ENCODE results near the gene ADCY4. TPM values are rescaled to one million over a fixed set of nuclear protein-coding genes. Genes with fewer than 3 reads are reported as not detected.

Gene ADCY4
- total RNA-seq, 1 experiment from 2014 or later, result not detected

Other genes with a start within 250 kb of the ADCY4 start
- 64.7 and 86.2 TPM in 2 replicates for gene PCK2, start 240.8 kb downstream of the ADCY4 start, total RNA-seq (2014; rRNA removed; shearing (Covaris generic))
- 93.8 and 125 TPM in 2 replicates for gene DCAF11, start 220.3 kb downstream of the ADCY4 start, total RNA-seq (2014; rRNA removed; shearing (Covaris generic))
- 1.3 and 2.8 TPM in 2 replicates for gene NRL, start 220.1 kb downstream of the ADCY4 start, total RNA-seq (2014; rRNA removed; shearing (Covaris generic))
- gene FITM1, start 204.4 kb downstream of the ADCY4 start, total RNA-seq (2014; rRNA removed; shearing (Covaris generic)), result 0.88 TPM in 1 of 2 replicates, not detected in the other
- gene PSME1, start 198.9 kb downstream of the ADCY4 start, total RNA-seq (2014; rRNA removed; shearing (Covaris generic)), result 57.9 and 58.0 TPM in 2 replicates
- 33.6 and 45.0 TPM in 2 replicates for gene EMC9, start 193.5 kb downstream of the ADCY4 start, total RNA-seq (2014; rRNA removed; shearing (Covaris generic))
- 162 and 168 TPM in 2 replicates for gene PSME2, start 188.5 kb downstream of the ADCY4 start, total RNA-seq (2014; rRNA removed; shearing (Covaris generic))
- 51.9 and 89.7 TPM in 2 replicates for gene RNF31, start 187.6 kb downstream of the ADCY4 start, total RNA-seq (2014; rRNA removed; shearing (Covaris generic))
- 8.3 and 14.1 TPM in 2 replicates for gene IRF9, start 173.8 kb downstream of the ADCY4 start, total RNA-seq (2014; rRNA removed; shearing (Covaris generic))
- gene REC8, start 163.0 kb downstream of the ADCY4 start, total RNA-seq (2014; rRNA removed; shearing (Covaris generic)), result 0.31 TPM in 1 of 2 replicates, not detected in the other
- 79.5 and 80.4 TPM in 2 replicates for gene IPO4, start 146.3 kb downstream of the ADCY4 start, total RNA-seq (2014; rRNA removed; shearing (Covaris generic))
- gene TM9SF1, start 139.6 kb downstream of the ADCY4 start, total RNA-seq (2014; rRNA removed; shearing (Covaris generic)), result 26.6 and 50.0 TPM in 2 replicates
- gene TSSK4, start 129.4 kb downstream of the ADCY4 start, total RNA-seq (2014; rRNA removed; shearing (Covaris generic)), result not detected in 2 replicates
- gene CHMP4A, start 121.6 kb downstream of the ADCY4 start, total RNA-seq (2014; rRNA removed; shearing (Covaris generic)), result 30.8 and 40.4 TPM in 2 replicates
- 16.6 and 16.9 TPM in 2 replicates for gene MDP1, start 119.0 kb downstream of the ADCY4 start, total RNA-seq (2014; rRNA removed; shearing (Covaris generic))
- gene NEDD8, start 102.7 kb downstream of the ADCY4 start, total RNA-seq (2014; rRNA removed; shearing (Covaris generic)), result 168 and 186 TPM in 2 replicates
- gene GMPR2, start 102.1 kb downstream of the ADCY4 start, total RNA-seq (2014; rRNA removed; shearing (Covaris generic)), result 116 and 132 TPM in 2 replicates
- 38.1 and 63.0 TPM in 2 replicates for gene TINF2, start 92.4 kb downstream of the ADCY4 start, total RNA-seq (2014; rRNA removed; shearing (Covaris generic))
- gene TGM1, start 71.9 kb downstream of the ADCY4 start, total RNA-seq (2014; rRNA removed; shearing (Covaris generic)), result 0.10 TPM in 1 of 2 replicates, not detected in the other
- gene RABGGTA, start 63.5 kb downstream of the ADCY4 start, total RNA-seq (2014; rRNA removed; shearing (Covaris generic)), result 19.0 and 23.6 TPM in 2 replicates
- 3.8 and 11.4 TPM in 2 replicates for gene DHRS1, start 35.3 kb downstream of the ADCY4 start, total RNA-seq (2014; rRNA removed; shearing (Covaris generic))
- 28.7 and 28.9 TPM in 2 replicates for gene NOP9, start 35.2 kb downstream of the ADCY4 start, total RNA-seq (2014; rRNA removed; shearing (Covaris generic))
- 1.7 TPM in 1 of 2 replicates, not detected in the other for gene CIDEB, start 27.1 kb downstream of the ADCY4 start, total RNA-seq (2014; rRNA removed; shearing (Covaris generic))
- gene LTB4R2, start 24.9 kb downstream of the ADCY4 start, total RNA-seq (2014; rRNA removed; shearing (Covaris generic)), result 1.8 and 5.4 TPM in 2 replicates
- 1.6 and 5.7 TPM in 2 replicates for gene LTB4R, start 23.6 kb downstream of the ADCY4 start, total RNA-seq (2014; rRNA removed; shearing (Covaris generic))
- not detected in 2 replicates for gene RIPK3, start 4.9 kb upstream of the ADCY4 start, total RNA-seq (2014; rRNA removed; shearing (Covaris generic))
- 41.4 and 45.5 TPM in 2 replicates for gene NFATC4, start 33.1 kb upstream of the ADCY4 start, total RNA-seq (2014; rRNA removed; shearing (Covaris generic))
- gene NYNRIN, start 63.9 kb upstream of the ADCY4 start, total RNA-seq (2014; rRNA removed; shearing (Covaris generic)), result 19.7 and 24.1 TPM in 2 replicates
- gene CBLN3, start 94.6 kb upstream of the ADCY4 start, total RNA-seq (2014; rRNA removed; shearing (Covaris generic)), result 0.25 and 0.88 TPM in 2 replicates
- 41.9 and 54.9 TPM in 2 replicates for gene KHNYN, start 94.9 kb upstream of the ADCY4 start, total RNA-seq (2014; rRNA removed; shearing (Covaris generic))
- gene SDR39U1, start 107.7 kb upstream of the ADCY4 start, total RNA-seq (2014; rRNA removed; shearing (Covaris generic)), result 49.2 and 56.4 TPM in 2 replicates
- not detected in 2 replicates for gene CMA1, start 173.2 kb upstream of the ADCY4 start, total RNA-seq (2014; rRNA removed; shearing (Covaris generic))
- gene CTSG, start 241.2 kb upstream of the ADCY4 start, total RNA-seq (2014; rRNA removed; shearing (Covaris generic)), result not detected in 2 replicates

All from G401 (cell line).